Measurements from ENCODE around the gene TBK1. TPM values are rescaled to one million over a fixed set of nuclear protein-coding genes. Genes with fewer than 3 reads are reported as not detected.
"Not testable (repeated sequence)": the region's sequence is repeated elsewhere in the genome, so short reads cannot be mapped to it uniquely, and the experiment has no call there.

The TBK1 gene
- total RNA-seq, 1 donor from 2014 or later, result 15.8 TPM

DNA sequence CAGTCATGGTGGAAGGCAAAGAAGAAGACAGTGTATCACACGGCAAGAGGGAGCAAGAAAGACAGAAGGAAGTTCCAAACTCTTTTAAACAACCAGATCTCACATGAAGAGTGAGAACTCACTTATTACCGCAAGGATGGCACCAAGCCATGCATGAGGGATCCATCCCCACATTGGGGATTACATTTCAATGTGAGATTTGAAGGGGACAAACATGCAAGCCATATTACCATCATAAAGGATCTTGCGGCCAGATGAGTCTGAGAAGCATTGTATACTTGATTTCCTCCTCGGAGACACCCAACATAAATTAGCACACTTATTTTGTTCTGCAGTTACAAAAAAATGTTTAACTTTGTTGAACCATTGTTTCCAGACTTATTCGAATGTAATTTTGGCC is 66.5 kb downstream of the TBK1 start:
- H3K27ac Mint-ChIP-seq (ENCODE audit: unreplicated experiment), result no peak overlapping the region
- TF ChIP-seq CTCF (IDR thresholded peaks at IDR 0.05; ENCODE audit: partially characterized antibody, unreplicated experiment), result no peak
- H3K9me3 Mint-ChIP-seq (ENCODE audit: unreplicated experiment), result no peaks in the 10 kb centered on the region
- no peaks in the 10 kb centered on the region for H3K27me3 Mint-ChIP-seq (ENCODE audit: unreplicated experiment)
- no peak for DNase-seq
- no peaks in the 10 kb centered on the region for H3K36me3 Mint-ChIP-seq (ENCODE audit: unreplicated experiment)
- no peak overlapping the region for H3K4me3 Mint-ChIP-seq (ENCODE audit: unreplicated experiment)
- H3K4me1 Mint-ChIP-seq (ENCODE audit: low read depth, unreplicated experiment), result peaks cover 11% of the 10 kb centered on the region

- no peak for TF ChIP-seq CTCF (IDR thresholded peaks at IDR 0.05; ENCODE audit: partially characterized antibody, unreplicated experiment)
Observed at GRCh38 chr12:64521833-64522232, 69.9 kb downstream of the TBK1 start.

GRCh38 chr12:64522316-64522715 is 70.4 kb downstream of the TBK1 start:
- no peak for TF ChIP-seq CTCF (IDR thresholded peaks at IDR 0.05; ENCODE audit: partially characterized antibody, unreplicated experiment)
- peak overlapping the region; percentile 30 for H3K27ac Mint-ChIP-seq (ENCODE audit: unreplicated experiment)
- peaks cover 11% of the 10 kb centered on the region for H3K4me1 Mint-ChIP-seq (ENCODE audit: low read depth, unreplicated experiment)
- DNase-seq, result no peak
- no peaks in the 10 kb centered on the region for H3K27me3 Mint-ChIP-seq (ENCODE audit: unreplicated experiment)
- no peaks in the 10 kb centered on the region for H3K36me3 Mint-ChIP-seq (ENCODE audit: unreplicated experiment)
- no peak overlapping the region for H3K4me3 Mint-ChIP-seq (ENCODE audit: unreplicated experiment)
- peaks cover 2% of the 10 kb centered on the region for H3K9me3 Mint-ChIP-seq (ENCODE audit: unreplicated experiment)

More at GRCh38 chr12:64521833-64522232, 69.9 kb downstream of the TBK1 start:
- Mint-ChIP-seq H3K36me3 (ENCODE audit: unreplicated experiment) (no peaks in the 10 kb centered on the region), H3K9me3 (ENCODE audit: unreplicated experiment) (peaks cover 2% of the 10 kb centered on the region), H3K27ac (ENCODE audit: unreplicated experiment) (peak overlapping the region; percentile 30), H3K4me3 (ENCODE audit: unreplicated experiment) (no peak overlapping the region), H3K27me3 (ENCODE audit: unreplicated experiment) (no peaks in the 10 kb centered on the region), H3K4me1 (ENCODE audit: low read depth, unreplicated experiment) (peaks cover 11% of the 10 kb centered on the region)
- no peak for DNase-seq

DNA sequence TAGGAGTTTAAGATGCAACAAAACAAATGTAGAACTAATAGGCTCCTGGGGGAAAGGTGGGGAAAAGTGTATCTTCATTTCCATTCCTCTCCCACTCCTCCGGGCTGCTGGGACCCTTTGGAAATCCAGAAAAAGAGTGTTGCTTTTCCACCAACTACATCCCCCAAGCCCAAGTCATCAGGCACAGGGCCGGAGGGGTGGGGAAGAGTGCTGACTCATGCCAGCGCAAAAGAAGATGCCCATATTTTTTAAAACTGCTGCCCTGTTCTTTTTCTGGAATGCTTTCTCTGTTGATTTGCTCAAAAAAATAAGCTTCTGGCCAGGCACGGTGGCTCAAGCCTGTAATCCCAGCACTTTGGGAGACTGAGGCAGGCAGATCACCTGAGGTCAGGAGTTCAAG is 70.9 kb downstream of the TBK1 start:
- H3K4me1 Mint-ChIP-seq (ENCODE audit: low read depth, unreplicated experiment), result peaks cover 11% of the 10 kb centered on the region
- no peaks in the 10 kb centered on the region for H3K27me3 Mint-ChIP-seq (ENCODE audit: unreplicated experiment)
- no peaks in the 10 kb centered on the region for H3K36me3 Mint-ChIP-seq (ENCODE audit: unreplicated experiment)
- H3K4me3 Mint-ChIP-seq (ENCODE audit: unreplicated experiment), result no peak overlapping the region
- no peak for DNase-seq
- H3K9me3 Mint-ChIP-seq (ENCODE audit: unreplicated experiment), result peaks cover 2% of the 10 kb centered on the region
- TF ChIP-seq CTCF (IDR thresholded peaks at IDR 0.05; ENCODE audit: partially characterized antibody, unreplicated experiment), result no peak
- no peak overlapping the region for H3K27ac Mint-ChIP-seq (ENCODE audit: unreplicated experiment)

DNA sequence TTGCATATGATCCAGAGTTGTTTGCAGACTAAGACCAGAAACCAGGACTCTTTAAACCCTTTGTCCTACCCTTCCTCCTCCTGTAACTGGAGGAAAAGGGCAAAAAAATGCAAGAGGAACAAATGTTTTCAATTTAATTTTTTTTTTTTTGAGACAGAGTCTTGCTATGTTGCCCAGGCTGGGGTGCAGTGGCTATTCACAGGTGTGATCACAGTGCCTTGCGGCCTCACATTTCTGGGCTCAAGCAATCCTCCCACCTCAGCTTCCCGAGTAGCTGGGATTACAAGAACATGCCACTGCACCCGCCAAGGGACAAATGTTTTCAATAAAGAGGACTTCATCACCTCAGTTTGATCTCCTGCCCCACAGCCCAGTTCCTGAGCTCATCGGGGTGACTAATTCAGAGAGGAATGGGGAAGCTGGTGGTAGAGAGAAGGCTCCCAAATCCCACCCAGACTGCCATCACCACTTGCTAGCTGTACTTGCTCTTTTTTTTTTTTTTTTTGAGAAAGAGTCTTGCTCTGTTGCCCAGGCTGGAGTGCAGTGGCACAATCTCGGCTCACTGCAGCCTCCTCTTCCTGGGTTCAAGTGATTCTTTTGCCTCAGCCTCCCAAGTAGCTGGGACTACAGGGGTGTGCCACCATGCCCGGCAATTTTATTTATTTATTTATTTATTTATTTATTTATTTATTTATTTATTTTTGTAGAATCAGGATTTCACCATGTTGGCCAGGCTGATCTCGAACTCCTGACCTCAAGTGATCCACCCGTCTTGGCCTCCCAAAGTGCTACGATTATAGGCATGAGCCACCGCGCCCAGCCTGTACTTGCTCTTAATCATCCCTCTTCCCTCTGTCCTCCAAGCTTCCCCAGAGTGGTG is 71.9 kb downstream of the TBK1 start:
- not testable (repeated sequence) for H3K36me3 Mint-ChIP-seq (ENCODE audit: unreplicated experiment); DNase-seq; H3K27ac Mint-ChIP-seq (ENCODE audit: unreplicated experiment); H3K4me3 Mint-ChIP-seq (ENCODE audit: unreplicated experiment); H3K9me3 Mint-ChIP-seq (ENCODE audit: unreplicated experiment); H3K27me3 Mint-ChIP-seq (ENCODE audit: unreplicated experiment)
- peaks cover 11% of the 10 kb centered on the region for H3K4me1 Mint-ChIP-seq (ENCODE audit: low read depth, unreplicated experiment)

All from glutamatergic neuron (in vitro differentiated cells).